ENCODE data around the gene SLC35D2.
"Not testable (repeated sequence)": the region's sequence is repeated elsewhere in the genome, so short reads cannot be mapped to it uniquely, and the experiment has no call there.

The SLC35D2 gene

DNA sequence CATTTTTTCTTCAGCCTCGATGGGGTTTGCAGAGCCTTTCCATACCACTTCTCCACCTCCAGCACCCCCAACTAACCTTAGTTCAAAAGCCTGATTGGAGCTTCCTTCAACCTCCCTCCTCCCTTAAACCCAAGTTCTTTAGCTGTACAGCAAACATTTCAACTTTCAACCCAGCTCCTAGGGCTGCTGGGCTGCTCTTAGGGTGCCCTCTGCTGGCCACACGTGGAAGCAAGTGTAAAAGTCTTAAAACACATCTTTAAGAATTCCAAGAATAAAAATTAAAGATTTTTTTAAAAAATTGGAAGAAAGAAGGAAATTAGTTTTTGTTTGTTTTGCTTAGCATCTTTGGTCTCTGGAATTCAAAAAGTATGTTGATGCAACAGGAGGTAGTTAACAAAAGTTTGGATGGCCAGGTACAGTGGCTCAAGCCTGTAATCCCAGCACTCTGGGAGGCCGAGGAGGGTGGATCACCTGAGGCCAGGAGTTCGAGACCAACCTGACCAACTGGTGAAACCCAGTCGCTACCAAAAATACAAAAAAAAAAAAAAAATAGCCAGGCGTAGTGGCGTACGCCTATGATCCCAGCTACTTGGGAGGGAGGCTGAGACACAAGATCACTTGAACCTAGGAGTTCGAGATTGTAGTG is 66.1 kb downstream of the SLC35D2 start:
- DNase-seq (ENCODE audit: low read depth) = peak; percentile 58

DNA sequence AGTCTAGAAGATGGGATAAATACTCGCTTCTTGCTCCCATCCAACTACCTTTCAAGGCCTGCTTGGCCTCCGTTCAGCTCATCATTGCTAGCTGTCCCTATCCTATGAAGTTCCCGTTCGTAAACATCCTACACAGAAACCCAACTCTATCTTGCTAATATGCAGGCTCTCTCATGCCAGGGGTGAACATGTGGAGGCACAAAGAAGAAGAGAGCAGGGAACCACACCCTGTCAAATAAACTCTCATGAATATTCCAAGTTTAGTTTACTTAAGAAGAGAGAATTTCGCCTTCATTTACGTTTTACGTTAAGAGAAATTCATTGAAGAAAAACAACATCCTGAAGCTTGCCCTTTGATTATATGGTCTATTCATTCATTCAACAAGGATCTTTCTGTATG is 73.7 kb downstream of the SLC35D2 start:
- no peak for DNase-seq (ENCODE audit: low read depth)

DNA sequence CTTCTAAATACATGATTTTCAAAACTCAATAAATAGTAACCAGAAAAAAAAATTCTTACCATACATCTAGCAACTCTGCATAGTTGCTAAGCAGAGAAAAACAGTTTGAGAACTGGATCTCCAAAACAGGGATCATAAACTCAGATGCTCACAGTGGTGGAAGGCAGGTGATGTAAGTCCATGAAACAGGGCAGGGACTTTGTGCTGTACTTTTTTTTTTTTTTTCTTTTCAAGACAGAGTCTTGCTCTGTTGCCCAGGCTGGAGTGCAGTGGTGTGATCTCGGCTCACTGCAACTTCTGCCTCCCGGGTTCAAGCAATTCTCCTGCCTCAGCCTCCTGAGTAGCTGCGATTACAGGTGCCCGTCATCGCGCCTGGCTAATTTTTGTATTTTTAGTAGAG is 76.6 kb downstream of the SLC35D2 start:
- not testable (repeated sequence) for DNase-seq (ENCODE audit: low read depth)

DNA sequence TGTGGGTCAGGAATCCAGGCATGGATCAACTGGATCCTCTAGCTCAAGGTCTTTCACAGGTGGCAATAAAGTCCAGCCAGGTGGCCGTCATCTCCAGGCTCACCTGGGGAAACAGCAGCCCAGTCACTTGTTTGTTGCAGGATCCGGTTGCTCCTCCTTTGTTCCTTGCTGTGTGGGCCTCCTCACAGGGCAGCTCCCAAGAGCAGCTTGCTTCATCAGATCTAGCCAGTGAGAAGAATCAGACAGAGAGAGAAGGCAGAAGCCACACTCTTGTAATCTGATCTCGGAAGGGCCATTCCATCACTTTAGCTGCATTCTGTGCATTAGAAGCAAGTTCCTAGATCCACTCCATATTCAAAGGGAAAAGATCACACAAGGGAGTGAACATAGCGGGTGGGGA is 78.3 kb downstream of the SLC35D2 start:
- no peak for DNase-seq (ENCODE audit: low read depth)

DNA sequence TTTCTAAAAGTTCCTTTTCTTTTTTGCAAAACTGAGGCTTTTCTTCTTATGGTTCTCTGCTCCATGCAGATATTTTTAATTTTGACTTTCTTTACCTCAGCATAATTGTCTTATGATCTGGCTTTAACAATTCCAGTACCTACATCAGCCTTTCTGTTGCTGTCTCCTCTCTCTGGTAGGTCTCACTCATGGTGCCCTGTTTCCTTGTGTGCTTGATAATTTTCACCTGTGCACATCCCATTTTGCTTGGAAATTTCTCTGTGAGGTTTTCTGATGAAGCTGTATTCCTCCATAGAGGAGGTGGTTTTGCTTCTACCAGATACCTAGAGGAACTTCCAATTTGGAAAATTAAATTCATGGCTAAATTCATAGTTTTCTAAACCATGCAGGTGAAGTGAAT is 79.3 kb downstream of the SLC35D2 start:
- no peak for DNase-seq (ENCODE audit: low read depth)

DNA sequence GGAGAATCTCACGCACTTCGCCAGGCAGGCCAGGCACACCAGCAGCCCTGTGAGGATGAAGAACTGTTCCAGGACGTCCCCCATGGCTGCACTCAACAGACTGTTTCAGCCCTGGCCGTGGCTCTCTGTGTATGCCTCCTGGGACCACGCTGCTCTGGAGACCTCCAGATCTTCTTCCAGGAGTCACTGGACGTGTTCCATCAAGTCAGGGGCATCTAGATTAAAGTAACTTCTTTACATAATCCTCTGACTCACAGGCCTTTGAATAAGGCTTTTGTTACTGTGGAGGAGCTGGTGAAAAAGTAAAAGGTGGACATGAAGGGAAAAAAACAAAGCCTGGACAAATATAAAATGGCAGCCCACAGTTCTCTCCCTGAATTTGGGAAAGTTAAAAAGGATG is 81.5 kb downstream of the SLC35D2 start, which contains the start of gene HSD17B3:
TSS of gene HSD17B3 (minus strand) at position 156 of the 400 bp plus-strand sequence. CDS start at position 84, 72 bp downstream.
- DNase-seq (ENCODE audit: low read depth) = peak; percentile 13

DNA sequence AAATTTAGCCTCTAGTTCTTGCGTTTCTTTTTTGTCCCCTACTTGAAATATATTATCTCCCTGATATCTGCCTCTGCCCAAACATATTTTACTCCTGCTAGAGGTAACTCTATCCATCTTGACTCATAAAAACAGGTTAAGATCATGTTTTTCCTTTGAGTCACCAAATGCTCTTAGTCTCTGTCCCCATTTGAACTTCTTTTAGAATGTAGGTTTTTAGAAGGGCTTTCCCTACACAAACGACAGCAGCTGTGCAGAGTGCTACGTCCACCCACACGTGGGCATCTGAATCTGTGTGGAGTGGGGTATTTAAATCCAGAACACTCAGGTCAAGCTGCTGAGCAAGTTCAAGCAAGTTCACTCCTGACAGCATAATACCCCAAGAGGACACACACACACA is 83.7 kb downstream of the SLC35D2 start:
- DNase-seq (ENCODE audit: low read depth) = peak; percentile 1

DNA sequence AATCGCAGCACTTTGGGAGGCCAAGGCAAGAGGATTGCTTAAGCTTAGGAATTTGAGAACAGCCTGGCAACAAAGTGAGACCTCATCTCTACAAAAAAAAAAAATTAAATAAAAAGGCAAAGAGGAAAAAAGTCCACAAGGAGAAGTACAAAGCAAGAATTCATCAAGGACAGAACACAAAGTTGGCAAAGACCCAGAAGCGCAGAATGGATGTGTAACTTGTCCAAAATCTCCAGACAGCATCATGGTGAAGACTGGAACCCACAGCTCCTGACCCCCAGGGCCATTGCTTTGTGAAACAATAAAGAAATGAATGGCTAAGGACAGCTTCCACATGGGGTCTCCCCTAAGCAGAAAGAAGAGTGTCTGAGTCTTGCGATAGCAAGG is 89.4 kb downstream of the SLC35D2 start:
- DNase-seq (ENCODE audit: low read depth) = no peak

DNA sequence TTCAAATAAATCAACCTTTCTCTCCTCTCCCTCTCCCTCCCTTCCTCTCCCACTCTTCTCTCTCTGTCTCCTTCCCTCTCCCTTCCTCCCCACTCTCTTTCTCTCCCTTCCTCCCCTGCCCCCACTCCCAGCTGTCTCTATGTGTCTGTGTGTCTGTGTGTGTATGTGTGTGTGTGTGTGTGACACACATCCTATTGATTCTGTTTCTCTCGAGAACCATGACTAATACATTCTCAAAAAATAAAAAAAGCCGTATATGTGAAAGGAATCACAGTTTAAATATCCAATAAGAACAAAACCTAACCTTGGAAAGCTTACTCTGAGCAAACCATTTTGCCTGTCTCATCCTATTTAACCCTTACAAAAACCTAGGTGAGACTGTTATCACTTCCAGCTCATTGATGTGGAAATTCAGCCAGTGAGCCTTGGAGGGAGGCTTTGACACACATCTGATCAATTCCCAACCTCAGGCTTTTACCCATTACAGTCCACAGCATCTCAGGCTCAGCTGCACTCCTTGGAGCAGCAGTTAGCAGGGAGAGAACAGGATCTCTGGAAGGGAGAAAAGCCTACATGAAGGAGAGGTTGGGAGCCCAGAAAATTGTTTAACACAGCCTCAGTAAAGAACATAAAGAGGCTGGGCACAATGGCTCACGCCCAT is 89.9 kb downstream of the SLC35D2 start:
- no peak for DNase-seq (ENCODE audit: low read depth)

DNA sequence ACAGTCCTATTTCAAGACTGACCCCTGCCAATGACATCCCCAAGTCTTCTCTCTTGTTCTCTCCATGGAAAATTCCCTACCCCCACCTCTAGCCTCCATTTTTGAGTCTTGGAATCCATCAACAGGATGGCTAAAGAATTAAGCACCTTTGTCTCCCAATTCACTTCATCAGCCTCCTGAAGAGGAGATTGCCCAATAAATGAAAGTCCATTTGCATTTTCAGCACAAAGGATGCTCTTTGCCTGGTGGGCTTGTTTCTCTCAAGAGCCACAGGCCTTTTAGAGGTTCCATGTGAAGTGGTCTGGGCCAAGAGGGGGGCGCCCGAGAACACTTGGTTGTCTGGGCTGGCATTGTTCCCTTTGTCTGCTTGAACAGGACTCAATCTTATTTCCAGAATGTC is 94.1 kb downstream of the SLC35D2 start:
- no peak for DNase-seq (ENCODE audit: low read depth)

DNA sequence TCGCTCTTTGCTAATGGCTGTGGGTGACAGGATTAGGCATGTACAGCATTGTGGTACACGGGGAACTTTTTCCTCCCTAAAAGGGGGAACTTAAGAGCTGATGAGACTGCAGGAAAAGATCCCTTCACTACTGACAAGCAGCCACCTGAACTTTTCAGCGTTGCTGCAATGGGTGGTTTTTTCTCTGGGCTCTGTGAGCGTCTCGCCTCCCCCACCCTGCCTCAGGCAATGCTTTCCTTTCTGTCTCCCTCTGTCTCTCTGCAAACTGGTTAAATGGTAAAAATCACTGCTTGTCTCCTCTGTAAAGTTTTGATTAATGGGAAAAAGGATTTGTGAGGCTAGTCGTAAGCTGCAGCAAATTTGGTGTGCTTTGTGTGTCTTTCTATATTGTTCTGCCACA is 101.9 kb downstream of the SLC35D2 start:
- no peak for DNase-seq (ENCODE audit: low read depth)

DNA sequence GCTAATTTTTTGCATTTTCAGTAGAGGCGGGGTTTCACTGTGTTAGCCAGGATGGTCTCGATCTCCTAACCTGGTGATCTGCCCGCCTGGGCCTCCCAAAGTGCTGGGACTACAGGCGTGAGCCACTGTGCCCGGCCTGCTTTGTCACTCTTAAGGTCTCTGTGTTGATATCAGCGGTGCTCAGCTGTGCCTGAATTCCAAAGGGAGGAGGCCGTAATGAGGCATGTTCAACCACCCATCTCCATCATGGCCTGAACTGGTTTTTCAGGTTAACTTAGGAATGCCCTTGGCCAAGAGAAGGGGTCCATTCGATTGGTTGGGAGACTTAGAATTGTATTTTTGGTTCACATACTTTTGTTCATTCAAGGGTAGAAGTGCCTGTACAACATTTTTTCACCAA is 103.6 kb downstream of the SLC35D2 start:
- DNase-seq (ENCODE audit: low read depth) = no peak

DNA sequence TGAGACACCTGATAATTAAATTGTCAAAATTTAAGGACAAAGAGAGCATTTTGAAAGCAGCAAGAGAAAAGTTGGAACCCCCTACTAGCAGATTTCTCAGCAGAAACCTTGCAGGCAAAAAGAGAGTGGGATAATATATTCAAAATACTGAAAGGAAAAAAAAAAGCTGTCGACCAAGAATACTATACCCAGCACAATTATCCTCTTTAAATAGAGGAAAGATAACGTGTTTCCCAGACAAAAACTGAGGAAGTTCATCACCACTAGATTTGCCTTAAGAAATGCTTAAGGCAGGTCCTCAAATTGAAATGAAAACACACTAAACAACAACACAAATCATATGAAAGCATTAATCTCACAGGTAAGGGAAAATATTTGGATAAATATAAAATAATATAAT is 108.6 kb downstream of the SLC35D2 start:
- DNase-seq (ENCODE audit: low read depth) = no peak

All from amniotic epithelial cell (primary cell).